K562 (cell line): ENCODE measurements around the gene GLB1L. TPM values are rescaled to one million over a fixed set of nuclear protein-coding genes. Genes with fewer than 3 reads are reported as not detected.

Experiments
- CREM ChIP-seq: IDR thresholded peaks from 2 replicates; pipeline ENCODE4 v1.6.1; 2014; ENCODE audit warnings: antibody characterized with exemption, low read depth
- CSDE1 ChIP-seq, 2 experiments: fragments of 450-650 bp; IDR thresholded peaks; 2 replicates each; pipeline ENCODE4 v1.6.1; 2016; ENCODE audit warnings: mild to moderate bottlenecking in 1 of 2
- EGR1 ChIP-seq: fragments of 450-650 bp; conservative IDR thresholded peaks from 2 replicates; pipeline ENCODE4 v1.6.1; 2017; ENCODE audit warnings: mild to moderate bottlenecking
- EZH2 ChIP-seq: IDR thresholded peaks from 2 replicates; pipeline ENCODE4 v1.6.1; 2012; ENCODE audit warnings: low read depth, mild to moderate bottlenecking, inconsistent platforms, low read length, borderline replicate concordance
- FOXA1 ChIP-seq: fragments of 450-650 bp; IDR thresholded peaks from 2 replicates; pipeline ENCODE4 v1.6.1; 2016; ENCODE audit warnings: mild to moderate bottlenecking, borderline replicate concordance
- MEF2D ChIP-seq: conservative IDR thresholded peaks from 2 replicates; pipeline ENCODE4 v1.6.1; 2016; ENCODE audit warnings: low read depth, missing genetic modification characterization, missing compliant biosample characterization
- MNT ChIP-seq, 2 experiments: fragments of 450-650 bp; conservative IDR thresholded peaks; 2 replicates each; pipeline ENCODE4 v1.6.1; 2017; ENCODE audit warnings: mild to moderate bottlenecking in 2 of 2, moderate library complexity in 2 of 2
- PCBP1 ChIP-seq: fragments of 200-400 bp; formaldehyde crosslinking; IDR thresholded peaks from 2 replicates; pipeline ENCODE4 v1.6.1; 2018; ENCODE audit warnings: mild to moderate bottlenecking, low read depth, low read length; ENCODE audit not compliant: poor library complexity, severe bottlenecking
- RBM34 ChIP-seq: fragments of 200-400 bp; formaldehyde crosslinking; IDR thresholded peaks from 2 replicates; pipeline ENCODE4 v1.6.1; 2018; ENCODE audit warnings: low read length, borderline replicate concordance; ENCODE audit not compliant: insufficient read depth
- THRB ChIP-seq: fragments of 450-650 bp; formaldehyde crosslinking; conservative IDR thresholded peaks from 2 replicates; pipeline ENCODE4 v1.4.0; 2022; ENCODE audit warnings: mild to moderate bottlenecking, missing genetic modification characterization
- ZBTB11 ChIP-seq, 3 experiments: fragments of 200-800 bp in 1 of 3; fragments of 250-450 bp in 1 of 3; fragments of 450-650 bp in 1 of 3; sonication (Bioruptor Pico) in 1 of 3; sonication (Bioruptor generic) in 1 of 3; formaldehyde crosslinking in 1 of 3; IDR thresholded peaks; 2 replicates each; pipeline versions ENCODE4 v1.6.1 to v1.8.0; 2016 to 2022; ENCODE audit warnings: mild to moderate bottlenecking in 2 of 3, missing genetic modification characterization in 2 of 3, missing compliant biosample characterization in 1 of 3, moderate library complexity in 1 of 3
- polyA plus RNA-seq, 8 experiments: library from polyadenylated mRNA; depleted of rRNA in 4 of 8; stranded (reverse) in 5 of 8; unstranded in 3 of 8; fragments of >200 nt; fragmentation: Nextera tagmentation in 2 of 8; fragmentation: Illumina TruSeq in 1 of 8; extraction: Ambion mirVana in 2 of 8; extraction: Trizol in 1 of 8; gene quantifications; 2 replicates each; pipeline versions ENCODE4 v1.2.1 to v1.2.3, GENCODE V29; 2011 to 2014; ENCODE audit warnings: inconsistent platforms in 1 of 8, missing spikeins in 1 of 8
- total RNA-seq, 7 experiments: library from RNA; depleted of rRNA in 6 of 7; stranded (reverse); fragments of >200 nt in 6 of 7; fragmentation: Illumina TruSeq in 2 of 7; extraction: Trizol in 2 of 7; gene quantifications; 2 replicates each; pipeline versions ENCODE4 v1.2.1 to v1.2.3, GENCODE V29; 2011 to 2021; ENCODE audit warnings: low replicate concordance in 1 of 7
- TF ChIP-seq, protein P1 (sequence below): fragments of 450-650 bp; conservative IDR thresholded peaks from 2 replicates; pipeline ENCODE4 v1.6.1; 2016; ENCODE audit warnings: missing genetic modification characterization, low read depth, mild to moderate bottlenecking, control low read depth, missing compliant biosample characterization
- TF ChIP-seq, protein P2 (sequence below): sonication (generic); formaldehyde crosslinking; IDR thresholded peaks from 2 replicates; pipeline ENCODE4 v1.8.1; 2023; ENCODE audit warnings: mild to moderate bottlenecking, missing genetic modification reagents
- TF ChIP-seq, protein P3 (sequence below): fragments of 450-650 bp; conservative IDR thresholded peaks from 2 replicates; pipeline ENCODE4 v1.6.1; 2016; ENCODE audit warnings: missing genetic modification characterization, low read depth, mild to moderate bottlenecking, missing compliant biosample characterization, moderate library complexity

GLB1L gene
- total and polyA plus RNA-seq, 9 of the 15 experiments (the other 6 are each of a cell fraction or from before 2014, with no cell fraction given): 0.42 to 2.9 (median 2.5) TPM

DNA sequence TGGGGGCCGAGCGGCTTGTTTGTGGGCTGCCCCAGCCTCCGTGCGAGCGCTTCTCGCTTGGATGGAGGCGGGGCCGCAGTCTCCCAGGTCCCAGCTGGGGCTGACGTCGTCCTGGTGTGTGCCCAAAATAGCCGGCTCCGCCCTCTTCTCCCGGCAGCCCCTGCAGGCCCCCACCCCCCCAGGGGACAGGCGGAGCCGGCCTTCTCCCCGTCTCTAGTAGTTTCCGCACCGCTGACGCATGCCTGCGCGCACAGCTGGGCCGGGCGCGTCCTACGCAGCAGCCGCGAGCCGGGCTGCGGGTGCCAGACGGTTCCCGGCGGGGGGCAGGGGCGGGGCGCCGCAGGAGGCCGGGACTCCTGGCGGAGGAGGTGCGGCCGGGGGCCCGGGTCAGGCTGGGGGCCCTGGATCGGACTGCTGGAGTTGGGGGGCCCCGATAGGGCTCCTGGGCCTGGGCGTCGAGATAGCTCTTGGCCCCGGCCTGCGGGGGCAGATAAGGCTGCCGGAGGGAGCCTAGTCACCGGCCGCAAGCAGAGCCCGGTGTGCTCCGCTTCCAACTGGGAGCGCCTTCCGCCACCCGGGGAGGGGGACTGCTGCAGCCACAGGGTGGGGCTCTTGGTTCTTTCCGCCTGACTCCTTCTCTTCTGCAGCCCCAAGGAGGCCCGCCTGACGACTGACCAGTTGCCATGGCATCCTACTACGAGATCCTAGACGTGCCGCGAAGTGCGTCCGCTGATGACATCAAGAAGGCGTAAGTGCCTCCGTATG is 34.1 kb upstream of the GLB1L start, which contains the start of gene DNAJB2 (continued):
- TF ChIP-seq, protein P1, sequence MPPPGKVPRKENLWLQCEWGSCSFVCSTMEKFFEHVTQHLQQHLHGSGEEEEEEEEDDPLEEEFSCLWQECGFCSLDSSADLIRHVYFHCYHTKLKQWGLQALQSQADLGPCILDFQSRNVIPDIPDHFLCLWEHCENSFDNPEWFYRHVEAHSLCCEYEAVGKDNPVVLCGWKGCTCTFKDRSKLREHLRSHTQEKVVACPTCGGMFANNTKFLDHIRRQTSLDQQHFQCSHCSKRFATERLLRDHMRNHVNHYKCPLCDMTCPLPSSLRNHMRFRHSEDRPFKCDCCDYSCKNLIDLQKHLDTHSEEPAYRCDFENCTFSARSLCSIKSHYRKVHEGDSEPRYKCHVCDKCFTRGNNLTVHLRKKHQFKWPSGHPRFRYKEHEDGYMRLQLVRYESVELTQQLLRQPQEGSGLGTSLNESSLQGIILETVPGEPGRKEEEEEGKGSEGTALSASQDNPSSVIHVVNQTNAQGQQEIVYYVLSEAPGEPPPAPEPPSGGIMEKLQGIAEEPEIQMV: peak; percentile 32; the same call in 1 of the 2 replicates
- TF ChIP-seq FOXA1 (no peak), RBM34 (no peak), CREM (peak; percentile 98), MEF2D (tag) (peak; percentile 98), ZBTB11 (CRISPR knock-in tag; IDR thresholded peaks at IDR 0.05) (peak in 1 of 3 experiments; percentile 88; a peak in 2 of 6 replicates), CSDE1 (IDR thresholded peaks at IDR 0.05) (peak in 1 of 2 experiments; percentile 81; a peak in 1 of 4 replicates), EZH2 (no peak), PCBP1 (peak; percentile 100), THRB (CRISPR knock-in tag) (no peak), EGR1 (peak; percentile 71), MNT (conservative IDR thresholded peaks at IDR 0.05) (peak; percentile 77 to 85)
- TF ChIP-seq, protein P2, sequence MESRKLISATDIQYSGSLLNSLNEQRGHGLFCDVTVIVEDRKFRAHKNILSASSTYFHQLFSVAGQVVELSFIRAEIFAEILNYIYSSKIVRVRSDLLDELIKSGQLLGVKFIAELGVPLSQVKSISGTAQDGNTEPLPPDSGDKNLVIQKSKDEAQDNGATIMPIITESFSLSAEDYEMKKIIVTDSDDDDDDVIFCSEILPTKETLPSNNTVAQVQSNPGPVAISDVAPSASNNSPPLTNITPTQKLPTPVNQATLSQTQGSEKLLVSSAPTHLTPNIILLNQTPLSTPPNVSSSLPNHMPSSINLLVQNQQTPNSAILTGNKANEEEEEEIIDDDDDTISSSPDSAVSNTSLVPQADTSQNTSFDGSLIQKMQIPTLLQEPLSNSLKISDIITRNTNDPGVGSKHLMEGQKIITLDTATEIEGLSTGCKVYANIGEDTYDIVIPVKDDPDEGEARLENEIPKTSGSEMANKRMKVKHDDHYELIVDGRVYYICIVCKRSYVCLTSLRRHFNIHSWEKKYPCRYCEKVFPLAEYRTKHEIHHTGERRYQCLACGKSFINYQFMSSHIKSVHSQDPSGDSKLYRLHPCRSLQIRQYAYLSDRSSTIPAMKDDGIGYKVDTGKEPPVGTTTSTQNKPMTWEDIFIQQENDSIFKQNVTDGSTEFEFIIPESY: peak; percentile 56; the same call in 1 of the 2 replicates
- TF ChIP-seq, protein P3, sequence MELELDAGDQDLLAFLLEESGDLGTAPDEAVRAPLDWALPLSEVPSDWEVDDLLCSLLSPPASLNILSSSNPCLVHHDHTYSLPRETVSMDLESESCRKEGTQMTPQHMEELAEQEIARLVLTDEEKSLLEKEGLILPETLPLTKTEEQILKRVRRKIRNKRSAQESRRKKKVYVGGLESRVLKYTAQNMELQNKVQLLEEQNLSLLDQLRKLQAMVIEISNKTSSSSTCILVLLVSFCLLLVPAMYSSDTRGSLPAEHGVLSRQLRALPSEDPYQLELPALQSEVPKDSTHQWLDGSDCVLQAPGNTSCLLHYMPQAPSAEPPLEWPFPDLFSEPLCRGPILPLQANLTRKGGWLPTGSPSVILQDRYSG: no peak
